ENCODE measurements around the gene STXBP4.

STXBP4 gene

GRCh38 chr17:55122114-55122513, 153.5 kb downstream of the STXBP4 start:
- DNase-seq, result no peak

- no peak for DNase-seq
Measured at GRCh38 chr17:55124730-55125360, 156.3 kb downstream of the STXBP4 start.

- no peak for DNase-seq
Measured at GRCh38 chr17:55133583-55133982, 165.0 kb downstream of the STXBP4 start.

GRCh38 chr17:55134486-55135157, 166.1 kb downstream of the STXBP4 start:
- DNase-seq, result no peak

GRCh38 chr17:55140809-55141208, 172.2 kb downstream of the STXBP4 start:
- no peak for DNase-seq

GRCh38 chr17:55144518-55144917, 176.0 kb downstream of the STXBP4 start:
- DNase-seq, result no peak

GRCh38 chr17:55149485-55149884, 180.9 kb downstream of the STXBP4 start:
- no peak for DNase-seq

- no peak for DNase-seq
Measured at GRCh38 chr17:55152236-55152635, 183.7 kb downstream of the STXBP4 start.

- no peak for DNase-seq
Measured at GRCh38 chr17:55154101-55154500, 185.5 kb downstream of the STXBP4 start.

- no peak for DNase-seq
Measured at GRCh38 chr17:55155856-55156560, 187.4 kb downstream of the STXBP4 start.

- no peak for DNase-seq
Measured at GRCh38 chr17:55157165-55157564, 188.6 kb downstream of the STXBP4 start.

- DNase-seq, result no peak
Measured at GRCh38 chr17:55158439-55158838, 189.9 kb downstream of the STXBP4 start.

- no peak for DNase-seq
Measured at GRCh38 chr17:55159251-55159650, 190.7 kb downstream of the STXBP4 start.

GRCh38 chr17:55160501-55160900, 191.9 kb downstream of the STXBP4 start:
- DNase-seq, result no peak

- DNase-seq, result no peak
Measured at GRCh38 chr17:55161935-55162555, 193.5 kb downstream of the STXBP4 start.

- DNase-seq, result no peak
Measured at GRCh38 chr17:55162556-55162946, 194.0 kb downstream of the STXBP4 start.

- DNase-seq, result no peak
Measured at GRCh38 chr17:55163408-55163807, 194.8 kb downstream of the STXBP4 start.

- DNase-seq, result no peak
Measured at GRCh38 chr17:55166506-55166905, 197.9 kb downstream of the STXBP4 start.

- no peak for DNase-seq
Measured at GRCh38 chr17:55167024-55167725, 198.6 kb downstream of the STXBP4 start.

- DNase-seq, result no peak
Measured at GRCh38 chr17:55168958-55169687, 200.6 kb downstream of the STXBP4 start.

GRCh38 chr17:55171634-55172328, 203.2 kb downstream of the STXBP4 start:
- no peak for DNase-seq

- no peak for DNase-seq
Measured at GRCh38 chr17:55172612-55173011, 204.0 kb downstream of the STXBP4 start.
